K562 (cell line): ENCODE data around the gene SPHK2. TPM values are rescaled to one million over a fixed set of nuclear protein-coding genes. Genes with fewer than 3 reads are reported as not detected.

Experiments
- ARNT ChIP-seq, 2 experiments: fragments of 450-650 bp; IDR thresholded peaks; 2 replicates each; pipeline ENCODE4 v1.6.1; 2016; ENCODE audit warnings: mild to moderate bottlenecking in 1 of 2
- ELF2 ChIP-seq: fragments of 250-450 bp; sonication (Bioruptor Pico); IDR thresholded peaks from 2 replicates; pipeline ENCODE4 v1.5.0; 2021; ENCODE audit warnings: mild to moderate bottlenecking
- HCFC1 ChIP-seq: IDR thresholded peaks from 2 replicates; pipeline ENCODE4 v1.6.1; 2012; ENCODE audit warnings: low read depth, low read length, improper control_type of control experiment
- HNRNPL ChIP-seq: fragments of 200-400 bp; formaldehyde crosslinking; IDR thresholded peaks from 2 replicates; pipeline ENCODE4 v1.6.1; 2017; ENCODE audit warnings: low read depth, mild to moderate bottlenecking, low read length
- LEF1 ChIP-seq: fragments of 450-650 bp; IDR thresholded peaks from 2 replicates; pipeline ENCODE4 v1.6.1; 2016; ENCODE audit warnings: mild to moderate bottlenecking
- RBM25 ChIP-seq: fragments of 200-400 bp; formaldehyde crosslinking; IDR thresholded peaks from 2 replicates; pipeline ENCODE4 v1.6.1; 2018; ENCODE audit warnings: low read length, low read depth, moderate library complexity; ENCODE audit not compliant: severe bottlenecking
- STAT5A ChIP-seq: IDR thresholded peaks from 2 replicates; pipeline ENCODE4 v1.6.1; 2012; ENCODE audit warnings: low read length, inconsistent platforms, borderline replicate concordance
- ZC3H11A ChIP-seq: IDR thresholded peaks from 2 replicates; pipeline ENCODE4 v1.6.1; 2012; ENCODE audit warnings: low read depth, low read length, improper control_type of control experiment
- ZNF224 ChIP-seq: sonication (generic); formaldehyde crosslinking; IDR thresholded peaks from 2 replicates; pipeline ENCODE4 v1.8.0; 2022; ENCODE audit warnings: mild to moderate bottlenecking, missing genetic modification reagents
- polyA plus RNA-seq, 8 experiments: library from polyadenylated mRNA; depleted of rRNA in 4 of 8; stranded (reverse) in 5 of 8; unstranded in 3 of 8; fragments of >200 nt; fragmentation: Nextera tagmentation in 2 of 8; fragmentation: Illumina TruSeq in 1 of 8; extraction: Ambion mirVana in 2 of 8; extraction: Trizol in 1 of 8; gene quantifications; 2 replicates each; pipeline versions ENCODE4 v1.2.1 to v1.2.3, GENCODE V29; 2011 to 2014; ENCODE audit warnings: inconsistent platforms in 1 of 8, missing spikeins in 1 of 8
- total RNA-seq, 7 experiments: library from RNA; depleted of rRNA in 6 of 7; stranded (reverse); fragments of >200 nt in 6 of 7; fragmentation: Illumina TruSeq in 2 of 7; extraction: Trizol in 2 of 7; gene quantifications; 2 replicates each; pipeline versions ENCODE4 v1.2.1 to v1.2.3, GENCODE V29; 2011 to 2021; ENCODE audit warnings: low replicate concordance in 1 of 7
- TF ChIP-seq, protein P1 (sequence below): fragments of 250-450 bp; sonication (Bioruptor Pico); IDR thresholded peaks from 2 replicates; pipeline ENCODE4 v1.4.0; 2020
- TF ChIP-seq, protein P2 (sequence below): fragments of 250-450 bp; sonication (Bioruptor Pico); IDR thresholded peaks from 2 replicates; pipeline ENCODE4 v1.5.0; 2021; ENCODE audit warnings: mild to moderate bottlenecking, borderline replicate concordance
- TF ChIP-seq, protein P3 (sequence below): fragments of 450-650 bp; IDR thresholded peaks from 2 replicates; pipeline ENCODE4 v1.6.1; 2018; ENCODE audit not compliant: partially characterized antibody
- TF ChIP-seq, protein P4 (sequence below): fragments of 200-800 bp; sonication (Bioruptor generic); IDR thresholded peaks from 2 replicates; pipeline ENCODE4 v1.6.1; 2017; ENCODE audit warnings: missing genetic modification characterization, missing compliant biosample characterization

Gene SPHK2
- total and polyA plus RNA-seq, 9 of the 15 experiments (the other 6 are each of a cell fraction or from before 2014, with no cell fraction given): 0.10 to 15.2 (median 2.9) TPM

DNA sequence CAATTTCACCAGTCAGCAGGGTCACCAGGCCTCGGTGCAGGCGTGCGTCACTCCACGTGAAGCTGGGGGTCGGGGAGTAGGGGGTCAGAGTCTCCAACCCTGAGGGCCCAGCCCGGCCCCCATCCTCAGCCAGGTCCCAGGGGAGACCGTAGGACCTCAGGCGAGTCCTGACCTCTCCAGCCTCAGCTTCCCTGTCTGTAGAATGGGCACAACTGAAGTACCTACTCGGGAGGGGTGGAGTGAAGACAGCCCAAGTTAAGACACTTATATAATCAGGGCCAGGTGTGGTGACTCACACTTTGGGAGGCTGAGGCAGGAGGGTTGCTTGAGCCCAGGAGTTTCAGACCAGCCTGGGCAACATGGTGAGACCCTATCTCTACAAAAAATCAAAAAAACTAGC, 15.5 kb upstream of the SPHK2 start (continued):
- TF ChIP-seq, protein P1, sequence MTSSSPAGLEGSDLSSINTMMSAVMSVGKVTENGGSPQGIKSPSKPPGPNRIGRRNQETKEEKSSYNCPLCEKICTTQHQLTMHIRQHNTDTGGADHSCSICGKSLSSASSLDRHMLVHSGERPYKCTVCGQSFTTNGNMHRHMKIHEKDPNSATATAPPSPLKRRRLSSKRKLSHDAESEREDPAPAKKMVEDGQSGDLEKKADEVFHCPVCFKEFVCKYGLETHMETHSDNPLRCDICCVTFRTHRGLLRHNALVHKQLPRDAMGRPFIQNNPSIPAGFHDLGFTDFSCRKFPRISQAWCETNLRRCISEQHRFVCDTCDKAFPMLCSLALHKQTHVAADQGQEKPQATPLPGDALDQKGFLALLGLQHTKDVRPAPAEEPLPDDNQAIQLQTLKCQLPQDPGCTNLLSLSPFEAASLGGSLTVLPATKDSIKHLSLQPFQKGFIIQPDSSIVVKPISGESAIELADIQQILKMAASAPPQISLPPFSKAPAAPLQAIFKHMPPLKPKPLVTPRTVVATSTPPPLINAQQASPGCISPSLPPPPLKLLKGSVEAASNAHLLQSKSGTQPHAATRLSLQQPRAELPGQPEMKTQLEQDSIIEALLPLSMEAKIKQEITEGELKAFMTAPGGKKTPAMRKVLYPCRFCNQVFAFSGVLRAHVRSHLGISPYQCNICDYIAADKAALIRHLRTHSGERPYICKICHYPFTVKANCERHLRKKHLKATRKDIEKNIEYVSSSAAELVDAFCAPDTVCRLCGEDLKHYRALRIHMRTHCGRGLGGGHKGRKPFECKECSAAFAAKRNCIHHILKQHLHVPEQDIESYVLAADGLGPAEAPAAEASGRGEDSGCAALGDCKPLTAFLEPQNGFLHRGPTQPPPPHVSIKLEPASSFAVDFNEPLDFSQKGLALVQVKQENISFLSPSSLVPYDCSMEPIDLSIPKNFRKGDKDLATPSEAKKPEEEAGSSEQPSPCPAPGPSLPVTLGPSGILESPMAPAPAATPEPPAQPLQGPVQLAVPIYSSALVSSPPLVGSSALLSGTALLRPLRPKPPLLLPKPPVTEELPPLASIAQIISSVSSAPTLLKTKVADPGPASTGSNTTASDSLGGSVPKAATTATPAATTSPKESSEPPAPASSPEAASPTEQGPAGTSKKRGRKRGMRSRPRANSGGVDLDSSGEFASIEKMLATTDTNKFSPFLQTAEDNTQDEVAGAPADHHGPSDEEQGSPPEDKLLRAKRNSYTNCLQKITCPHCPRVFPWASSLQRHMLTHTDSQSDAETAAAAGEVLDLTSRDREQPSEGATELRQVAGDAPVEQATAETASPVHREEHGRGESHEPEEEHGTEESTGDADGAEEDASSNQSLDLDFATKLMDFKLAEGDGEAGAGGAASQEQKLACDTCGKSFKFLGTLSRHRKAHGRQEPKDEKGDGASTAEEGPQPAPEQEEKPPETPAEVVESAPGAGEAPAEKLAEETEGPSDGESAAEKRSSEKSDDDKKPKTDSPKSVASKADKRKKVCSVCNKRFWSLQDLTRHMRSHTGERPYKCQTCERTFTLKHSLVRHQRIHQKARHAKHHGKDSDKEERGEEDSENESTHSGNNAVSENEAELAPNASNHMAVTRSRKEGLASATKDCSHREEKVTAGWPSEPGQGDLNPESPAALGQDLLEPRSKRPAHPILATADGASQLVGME (CRISPR knock-in tag): no peak
- no peak for TF ChIP-seq ELF2 (CRISPR knock-in tag)
- TF ChIP-seq RBM25: peak; percentile 82
- TF ChIP-seq ARNT (IDR thresholded peaks at IDR 0.05): no peak
- TF ChIP-seq, protein P2, sequence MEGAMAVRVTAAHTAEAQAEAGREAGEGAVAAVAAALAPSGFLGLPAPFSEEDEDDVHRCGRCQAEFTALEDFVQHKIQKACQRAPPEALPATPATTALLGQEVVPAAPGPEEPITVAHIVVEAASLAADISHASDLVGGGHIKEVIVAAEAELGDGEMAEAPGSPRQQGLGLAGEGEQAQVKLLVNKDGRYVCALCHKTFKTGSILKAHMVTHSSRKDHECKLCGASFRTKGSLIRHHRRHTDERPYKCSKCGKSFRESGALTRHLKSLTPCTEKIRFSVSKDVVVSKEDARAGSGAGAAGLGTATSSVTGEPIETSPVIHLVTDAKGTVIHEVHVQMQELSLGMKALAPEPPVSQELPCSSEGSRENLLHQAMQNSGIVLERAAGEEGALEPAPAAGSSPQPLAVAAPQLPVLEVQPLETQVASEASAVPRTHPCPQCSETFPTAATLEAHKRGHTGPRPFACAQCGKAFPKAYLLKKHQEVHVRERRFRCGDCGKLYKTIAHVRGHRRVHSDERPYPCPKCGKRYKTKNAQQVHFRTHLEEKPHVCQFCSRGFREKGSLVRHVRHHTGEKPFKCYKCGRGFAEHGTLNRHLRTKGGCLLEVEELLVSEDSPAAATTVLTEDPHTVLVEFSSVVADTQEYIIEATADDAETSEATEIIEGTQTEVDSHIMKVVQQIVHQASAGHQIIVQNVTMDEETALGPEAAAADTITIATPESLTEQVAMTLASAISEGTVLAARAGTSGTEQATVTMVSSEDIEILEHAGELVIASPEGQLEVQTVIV (CRISPR knock-in tag): no peak
- no peak for TF ChIP-seq ZC3H11A
- TF ChIP-seq STAT5A: no peak
- TF ChIP-seq, protein P3, sequence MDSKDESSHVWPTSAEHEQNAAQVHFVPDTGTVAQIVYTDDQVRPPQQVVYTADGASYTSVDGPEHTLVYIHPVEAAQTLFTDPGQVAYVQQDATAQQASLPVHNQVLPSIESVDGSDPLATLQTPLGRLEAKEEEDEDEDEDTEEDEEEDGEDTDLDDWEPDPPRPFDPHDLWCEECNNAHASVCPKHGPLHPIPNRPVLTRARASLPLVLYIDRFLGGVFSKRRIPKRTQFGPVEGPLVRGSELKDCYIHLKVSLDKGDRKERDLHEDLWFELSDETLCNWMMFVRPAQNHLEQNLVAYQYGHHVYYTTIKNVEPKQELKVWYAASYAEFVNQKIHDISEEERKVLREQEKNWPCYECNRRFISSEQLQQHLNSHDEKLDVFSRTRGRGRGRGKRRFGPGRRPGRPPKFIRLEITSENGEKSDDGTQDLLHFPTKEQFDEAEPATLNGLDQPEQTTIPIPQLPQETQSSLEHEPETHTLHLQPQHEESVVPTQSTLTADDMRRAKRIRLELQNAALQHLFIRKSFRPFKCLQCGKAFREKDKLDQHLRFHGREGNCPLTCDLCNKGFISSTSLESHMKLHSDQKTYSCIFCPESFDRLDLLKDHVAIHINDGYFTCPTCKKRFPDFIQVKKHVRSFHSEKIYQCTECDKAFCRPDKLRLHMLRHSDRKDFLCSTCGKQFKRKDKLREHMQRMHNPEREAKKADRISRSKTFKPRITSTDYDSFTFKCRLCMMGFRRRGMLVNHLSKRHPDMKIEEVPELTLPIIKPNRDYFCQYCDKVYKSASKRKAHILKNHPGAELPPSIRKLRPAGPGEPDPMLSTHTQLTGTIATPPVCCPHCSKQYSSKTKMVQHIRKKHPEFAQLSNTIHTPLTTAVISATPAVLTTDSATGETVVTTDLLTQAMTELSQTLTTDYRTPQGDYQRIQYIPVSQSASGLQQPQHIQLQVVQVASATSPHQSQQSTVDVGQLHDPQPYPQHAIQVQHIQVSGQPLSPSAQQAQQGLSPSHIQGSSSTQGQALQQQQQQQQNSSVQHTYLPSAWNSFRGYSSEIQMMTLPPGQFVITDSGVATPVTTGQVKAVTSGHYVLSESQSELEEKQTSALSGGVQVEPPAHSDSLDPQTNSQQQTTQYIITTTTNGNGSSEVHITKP: no peak
- TF ChIP-seq LEF1: no peak
- TF ChIP-seq, protein P4, sequence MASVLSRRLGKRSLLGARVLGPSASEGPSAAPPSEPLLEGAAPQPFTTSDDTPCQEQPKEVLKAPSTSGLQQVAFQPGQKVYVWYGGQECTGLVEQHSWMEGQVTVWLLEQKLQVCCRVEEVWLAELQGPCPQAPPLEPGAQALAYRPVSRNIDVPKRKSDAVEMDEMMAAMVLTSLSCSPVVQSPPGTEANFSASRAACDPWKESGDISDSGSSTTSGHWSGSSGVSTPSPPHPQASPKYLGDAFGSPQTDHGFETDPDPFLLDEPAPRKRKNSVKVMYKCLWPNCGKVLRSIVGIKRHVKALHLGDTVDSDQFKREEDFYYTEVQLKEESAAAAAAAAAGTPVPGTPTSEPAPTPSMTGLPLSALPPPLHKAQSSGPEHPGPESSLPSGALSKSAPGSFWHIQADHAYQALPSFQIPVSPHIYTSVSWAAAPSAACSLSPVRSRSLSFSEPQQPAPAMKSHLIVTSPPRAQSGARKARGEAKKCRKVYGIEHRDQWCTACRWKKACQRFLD (CRISPR knock-in tag): no peak
- TF ChIP-seq HNRNPL: no peak
- TF ChIP-seq ZNF224 (CRISPR knock-in tag): no peak
- TF ChIP-seq HCFC1: no peak
